ENCODE measurements around the gene KDM8. TPM values are rescaled to one million over a fixed set of nuclear protein-coding genes. Genes with fewer than 3 reads are reported as not detected.
A peak's percentile ranks its signal among the peaks of the same experiment; 100 is the strongest.

The KDM8 gene
- total RNA-seq, 2 experiments from 2014 or later, result 14.8 to 18.2 TPM

DNA sequence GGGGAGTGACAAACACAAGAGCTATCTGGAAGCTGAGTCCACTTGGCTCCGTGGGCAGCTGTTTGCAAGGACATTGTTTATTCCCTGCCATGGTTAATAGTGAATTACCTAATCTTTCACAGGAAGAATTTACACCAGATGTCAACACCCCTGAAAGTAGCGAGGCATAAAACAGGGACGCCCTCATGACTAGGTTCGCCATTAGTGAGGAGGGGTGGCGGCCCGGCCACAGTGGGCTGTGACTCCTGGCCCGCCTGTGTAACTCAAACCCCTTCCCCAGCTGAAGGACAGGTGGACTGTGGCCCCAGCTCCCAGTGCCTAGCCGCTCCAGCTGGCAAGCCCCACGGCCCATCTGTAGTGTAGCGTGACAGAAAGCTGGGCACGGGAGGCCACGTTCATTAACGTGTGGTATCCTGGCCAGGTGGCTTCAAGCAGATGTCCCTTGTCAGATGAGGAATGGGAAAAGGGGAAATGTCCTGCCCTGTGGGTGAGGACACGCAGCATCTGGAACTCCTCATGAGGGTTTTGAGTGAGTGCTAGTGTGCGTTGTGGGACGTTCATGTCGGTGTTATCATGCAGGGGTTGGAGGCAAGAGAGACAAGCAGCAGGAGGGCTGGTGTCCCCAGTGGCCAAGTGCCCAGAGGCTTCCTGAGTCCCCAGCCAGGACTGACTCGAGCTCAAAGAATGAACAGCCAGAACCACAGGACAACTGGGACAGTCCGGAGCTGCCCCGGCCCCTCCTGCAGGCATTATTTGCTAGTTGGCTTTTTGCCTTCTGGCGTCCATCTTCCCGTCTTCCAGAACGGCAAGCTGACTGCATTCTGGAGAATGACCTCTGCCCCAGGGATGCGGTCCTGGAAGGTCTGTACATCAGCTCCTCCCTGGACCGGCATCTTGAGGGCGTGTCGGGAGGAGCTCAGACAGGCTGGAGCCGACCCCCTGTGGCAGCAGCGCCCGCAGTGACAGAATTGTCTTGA lies 19.2 kb downstream of the KDM8 start:
- Mint-ChIP-seq H3K27me3 (no peaks in the 10 kb centered on the region), H3K4me1 (peaks cover 22% of the 10 kb centered on the region), H3K36me3 (peaks cover 8% of the 10 kb centered on the region), H3K4me3 (no peak overlapping the region), H3K27ac (no peak overlapping the region), H3K9me3 (ENCODE audit: low read depth) (no peaks in the 10 kb centered on the region)
- CTCF ChIA-PET, result interaction anchor here (0.7 to 1.9 kb wide), 5 partner anchors 9 to 145 kb away, joined by 3 to 10 read pairs (median 6); no protein-coding TSS in a partner anchor
- no peak for DNase-seq
- ATAC-seq, result no peak

DNA sequence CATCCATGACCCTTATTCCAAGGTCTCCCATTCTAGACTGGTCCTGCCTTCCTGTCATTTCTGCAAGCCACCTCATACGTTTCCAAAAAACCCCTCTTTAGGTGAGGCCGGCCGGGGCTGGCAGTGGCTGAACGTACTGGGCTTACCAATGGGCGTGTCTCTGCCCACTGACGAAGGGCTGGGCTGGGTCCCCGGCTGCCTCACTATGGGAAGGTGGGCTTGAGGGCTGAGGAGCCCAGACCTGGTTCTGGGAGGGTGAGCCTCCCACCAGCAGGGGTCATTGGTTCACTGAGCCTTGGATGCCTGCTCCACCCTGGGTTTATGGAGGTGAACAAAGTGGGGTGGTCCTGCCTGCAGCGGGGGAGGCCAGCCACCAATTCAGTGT lies 19.9 kb downstream of the KDM8 start:
- H3K9me3 Mint-ChIP-seq (ENCODE audit: low read depth), result no peaks in the 10 kb centered on the region
- H3K27me3 Mint-ChIP-seq, result no peaks in the 10 kb centered on the region
- H3K4me3 Mint-ChIP-seq, result no peak overlapping the region
- ATAC-seq (no peak), DNase-seq (no peak)
- peaks cover 8% of the 10 kb centered on the region for H3K36me3 Mint-ChIP-seq
- H3K4me1 Mint-ChIP-seq, result peaks cover 24% of the 10 kb centered on the region
- CTCF ChIA-PET, result no interaction called here
- no peak overlapping the region for H3K27ac Mint-ChIP-seq

DNA sequence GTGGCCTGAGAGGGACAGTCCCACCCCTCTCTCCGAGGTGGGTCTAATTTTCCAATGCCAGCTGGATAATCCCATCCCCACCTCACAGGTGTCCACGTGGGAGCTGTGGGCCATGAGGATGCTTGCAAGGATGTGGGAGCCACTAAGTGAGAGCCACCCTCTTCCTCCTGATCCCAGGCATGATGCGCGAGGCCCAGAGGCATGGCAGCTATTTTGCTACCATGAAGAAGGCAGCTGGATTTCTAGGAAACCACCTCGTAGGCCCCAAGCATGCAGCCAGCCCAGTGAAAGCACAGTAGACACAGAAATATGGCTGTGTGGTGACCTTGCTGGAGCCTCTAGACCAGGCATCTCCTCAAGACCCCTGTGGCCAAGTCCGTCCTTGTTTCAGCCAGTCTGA lies 20.4 kb downstream of the KDM8 start:
- no peak overlapping the region for H3K4me3 Mint-ChIP-seq
- DNase-seq (no peak), ATAC-seq (no peak)
- CTCF ChIA-PET, result interaction anchor here (2.0 kb wide), 1 partner anchor 11 kb away, joined by 13 read pairs; no protein-coding TSS in a partner anchor
- H3K36me3 Mint-ChIP-seq, result peaks cover 8% of the 10 kb centered on the region
- no peaks in the 10 kb centered on the region for H3K27me3 Mint-ChIP-seq
- H3K9me3 Mint-ChIP-seq (ENCODE audit: low read depth), result no peaks in the 10 kb centered on the region
- H3K27ac Mint-ChIP-seq, result no peak overlapping the region
- H3K4me1 Mint-ChIP-seq, result peaks cover 24% of the 10 kb centered on the region

DNA sequence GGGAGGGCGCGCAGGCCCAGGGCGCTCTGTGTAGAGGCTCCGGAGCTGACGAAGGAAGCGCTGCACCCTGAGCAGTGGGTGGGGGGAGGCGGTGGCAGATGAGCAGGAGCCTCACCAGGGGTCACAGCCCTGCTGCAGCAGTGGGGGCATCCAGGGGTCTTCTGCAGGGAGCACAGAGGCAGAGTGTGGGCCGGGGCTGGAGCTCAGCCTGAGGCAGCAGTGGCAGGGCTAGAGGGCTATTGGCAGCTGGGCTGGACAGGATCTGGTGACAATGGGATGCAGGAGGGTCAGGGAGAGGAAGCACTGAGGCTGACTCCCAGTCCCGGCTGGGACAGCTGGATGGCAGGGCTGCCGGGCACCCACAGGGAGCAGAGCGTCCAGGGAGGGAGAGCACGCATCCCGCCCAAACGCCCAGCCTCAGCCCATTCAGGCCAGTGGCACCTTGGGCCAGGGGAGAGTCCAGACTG lies 21.0 kb downstream of the KDM8 start:
- H3K4me1 Mint-ChIP-seq, result peaks cover 28% of the 10 kb centered on the region
- H3K4me3 Mint-ChIP-seq, result no peak overlapping the region
- no peaks in the 10 kb centered on the region for H3K27me3 Mint-ChIP-seq
- H3K27ac Mint-ChIP-seq, result no peak overlapping the region
- peaks cover 8% of the 10 kb centered on the region for H3K36me3 Mint-ChIP-seq
- no peak for ATAC-seq
- no peaks in the 10 kb centered on the region for H3K9me3 Mint-ChIP-seq (ENCODE audit: low read depth)
- CTCF ChIA-PET, result interaction anchor here (1.1 to 8.1 kb wide), 4 partner anchors 11 to 146 kb away, joined by 3 to 64 read pairs (median 10); no protein-coding TSS in a partner anchor
- no peak for DNase-seq

DNA sequence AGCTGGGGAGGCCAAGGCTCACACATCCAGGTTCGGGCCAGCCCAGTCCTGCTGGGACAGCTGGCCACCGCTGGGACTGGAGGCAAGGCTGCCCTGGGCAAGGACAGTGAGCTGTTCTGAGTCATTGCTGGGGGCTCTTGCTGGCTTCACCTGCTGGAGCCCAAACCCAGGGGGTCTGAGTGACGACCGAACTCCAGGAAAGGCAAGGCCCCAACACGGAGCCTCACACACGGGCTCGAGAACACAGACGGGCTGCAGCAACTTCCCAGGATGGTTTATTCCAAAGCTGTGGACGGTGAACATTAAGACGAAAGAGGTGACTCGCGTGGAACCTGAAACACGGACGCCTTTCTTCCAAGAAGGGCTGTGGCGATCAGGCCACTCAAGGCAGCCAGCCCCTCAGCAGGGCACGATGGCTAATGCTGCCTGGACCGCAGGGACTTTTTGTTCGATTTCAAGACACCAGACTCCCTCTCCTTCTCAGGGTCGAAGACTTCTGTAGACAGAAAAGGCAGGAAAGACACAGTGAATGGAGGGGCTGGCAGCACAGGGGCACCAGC lies 21.5 kb downstream of the KDM8 start:
- no peak overlapping the region for H3K27ac Mint-ChIP-seq
- H3K4me3 Mint-ChIP-seq, result no peak overlapping the region
- peaks cover 32% of the 10 kb centered on the region for H3K4me1 Mint-ChIP-seq
- no peaks in the 10 kb centered on the region for H3K9me3 Mint-ChIP-seq (ENCODE audit: low read depth)
- DNase-seq (no peak), ATAC-seq (no peak)
- H3K36me3 Mint-ChIP-seq, result peaks cover 8% of the 10 kb centered on the region
- no peaks in the 10 kb centered on the region for H3K27me3 Mint-ChIP-seq
- CTCF ChIA-PET, result interaction anchor here (1.1 to 8.1 kb wide), 5 partner anchors 10 to 145 kb away, joined by 3 to 64 read pairs (median 13); no protein-coding TSS in a partner anchor

DNA sequence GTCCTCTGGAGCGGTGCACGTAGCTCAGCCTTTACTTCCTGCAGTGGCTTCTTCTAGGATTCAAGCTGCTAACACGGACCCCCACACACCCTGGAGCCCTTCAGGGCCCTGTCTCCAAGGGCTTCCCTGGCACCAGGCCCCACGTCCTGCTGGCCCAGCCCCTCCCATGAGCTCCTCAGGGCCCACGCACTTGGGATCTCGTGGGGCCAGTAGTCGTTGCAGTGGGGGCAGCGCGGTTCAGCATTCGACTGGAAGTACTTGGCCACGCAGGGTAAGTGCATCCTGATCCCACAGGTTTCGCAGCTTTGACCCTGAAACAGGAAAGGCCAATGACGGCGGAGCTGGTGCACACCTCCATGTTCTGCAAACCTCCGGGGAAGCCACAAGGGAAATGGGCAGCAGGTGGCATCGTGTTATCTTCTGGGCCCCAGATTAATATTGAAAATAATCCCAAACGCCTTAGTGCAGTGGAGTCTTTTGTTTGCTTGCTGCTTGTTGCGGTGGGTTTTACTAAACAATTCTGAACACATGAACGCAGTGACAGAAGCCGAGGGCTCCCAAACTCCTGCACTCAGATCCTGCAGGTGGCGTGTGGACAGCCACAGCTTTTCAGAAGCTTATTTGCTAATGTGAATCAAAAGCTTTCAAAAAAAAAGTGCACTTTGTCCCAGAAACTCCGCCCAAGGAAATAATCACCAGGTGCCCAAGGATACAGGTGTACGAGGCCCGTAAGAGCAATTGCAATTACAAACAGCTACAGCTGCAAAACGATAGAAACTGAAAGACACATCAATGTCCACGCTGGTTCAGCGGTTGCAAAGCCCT lies 22.4 kb downstream of the KDM8 start:
- no peak for DNase-seq
- Mint-ChIP-seq H3K27me3 (no peaks in the 10 kb centered on the region), H3K4me3 (no peak overlapping the region), H3K36me3 (peaks cover 11% of the 10 kb centered on the region), H3K4me1 (peaks cover 41% of the 10 kb centered on the region), H3K9me3 (ENCODE audit: low read depth) (no peaks in the 10 kb centered on the region), H3K27ac (peak overlapping the region; percentile 77)
- ATAC-seq, result no peak
- CTCF ChIA-PET, result interaction anchor here (0.9 to 8.1 kb wide), 7 partner anchors 9 to 242 kb away, joined by 3 to 64 read pairs (median 8); no protein-coding TSS in a partner anchor

DNA sequence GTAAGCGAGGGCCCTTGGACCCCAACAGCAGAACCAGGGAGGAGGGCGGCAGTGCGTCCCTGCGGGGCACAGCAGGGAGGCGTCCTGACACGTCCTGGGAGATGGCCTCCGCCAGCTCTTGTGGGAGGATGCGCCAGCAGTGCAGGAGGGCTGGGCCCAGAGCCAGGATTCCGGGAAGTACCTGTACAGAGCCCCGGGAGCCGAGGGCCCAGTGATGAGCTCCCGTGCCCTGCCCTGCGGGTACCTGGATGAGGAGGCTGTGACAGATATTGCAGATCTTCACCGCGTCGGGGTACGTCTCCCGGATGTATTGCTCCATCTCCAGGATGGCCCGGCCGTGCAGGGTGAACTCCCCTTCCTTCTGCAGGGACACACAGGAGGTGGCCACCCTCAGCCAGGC lies 23.1 kb downstream of the KDM8 start:
- Mint-ChIP-seq H3K36me3 (peaks cover 15% of the 10 kb centered on the region), H3K27me3 (no peaks in the 10 kb centered on the region), H3K4me1 (peaks cover 48% of the 10 kb centered on the region), H3K9me3 (ENCODE audit: low read depth) (no peaks in the 10 kb centered on the region), H3K4me3 (no peak overlapping the region), H3K27ac (peak overlapping the region; percentile 77)
- ATAC-seq (no peak), DNase-seq (no peak)
- CTCF ChIA-PET, result interaction anchor here (0.9 to 8.1 kb wide), 5 partner anchors 10 to 241 kb away, joined by 3 to 64 read pairs (median 8); no protein-coding TSS in a partner anchor

DNA sequence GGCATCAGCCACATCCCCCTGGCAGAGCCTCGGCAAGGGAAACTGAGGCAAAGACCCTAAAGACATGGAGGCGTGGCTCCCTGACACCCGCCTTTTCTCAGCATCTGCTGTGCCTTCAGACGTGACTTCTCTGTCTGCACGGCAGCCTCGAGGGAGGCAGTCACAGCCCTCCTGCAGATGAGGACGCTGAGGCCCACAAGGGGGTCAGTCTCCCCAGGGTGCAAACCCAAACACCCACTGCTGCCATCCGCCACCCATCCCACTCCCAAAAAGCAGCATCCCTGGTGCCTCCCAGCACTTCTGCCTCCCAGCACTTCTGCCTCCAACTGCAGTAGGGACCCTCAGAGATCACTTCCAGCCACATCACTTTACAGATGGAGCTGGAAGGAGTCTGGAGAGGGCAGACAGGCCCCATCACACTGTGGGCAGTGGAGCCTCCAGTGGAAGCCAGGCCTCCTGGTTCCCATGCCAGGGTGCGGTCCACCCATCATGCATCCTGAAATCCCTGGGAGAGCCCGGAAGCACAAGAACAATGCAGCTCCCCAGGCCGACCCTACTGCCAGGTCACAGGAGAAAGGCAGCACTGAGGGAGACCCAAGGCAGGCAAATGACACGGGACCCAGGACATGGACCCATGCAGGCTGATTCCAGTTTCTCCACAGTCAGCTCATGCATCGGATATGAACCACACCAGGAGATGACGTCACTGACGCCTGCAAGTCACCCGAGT lies 23.8 kb downstream of the KDM8 start:
- H3K4me1 Mint-ChIP-seq, result peaks cover 55% of the 10 kb centered on the region
- ATAC-seq, result no peak
- H3K36me3 Mint-ChIP-seq, result peaks cover 19% of the 10 kb centered on the region
- H3K4me3 Mint-ChIP-seq, result no peak overlapping the region
- no peak for DNase-seq
- no peaks in the 10 kb centered on the region for H3K9me3 Mint-ChIP-seq (ENCODE audit: low read depth)
- no peaks in the 10 kb centered on the region for H3K27me3 Mint-ChIP-seq
- CTCF ChIA-PET, result interaction anchor here (3.5 to 8.1 kb wide), 2 partner anchors 48 to 141 kb away, joined by 16 to 64 read pairs; no protein-coding TSS in a partner anchor
- H3K27ac Mint-ChIP-seq, result no peak overlapping the region

DNA sequence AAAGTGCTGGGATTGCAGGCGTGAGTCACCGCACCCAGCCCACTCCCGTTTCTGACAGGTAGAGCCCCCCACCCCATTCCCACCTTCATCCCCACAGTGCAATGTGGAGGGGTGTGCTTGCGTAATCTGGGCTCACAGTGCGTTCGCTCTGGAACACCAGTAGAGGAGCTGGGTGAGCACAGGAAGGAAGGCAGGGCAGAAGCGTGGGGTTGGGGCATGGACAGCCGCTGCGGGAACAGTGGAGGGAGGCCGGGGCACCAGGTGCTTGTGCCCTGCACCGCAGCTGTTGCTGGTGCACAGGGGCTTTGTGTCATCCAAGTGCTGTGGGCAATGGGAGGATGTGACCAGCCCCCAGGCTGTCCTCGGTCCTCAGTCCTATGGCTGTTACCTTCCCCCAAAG lies 24.7 kb downstream of the KDM8 start:
- H3K36me3 Mint-ChIP-seq, result peaks cover 24% of the 10 kb centered on the region

DNA sequence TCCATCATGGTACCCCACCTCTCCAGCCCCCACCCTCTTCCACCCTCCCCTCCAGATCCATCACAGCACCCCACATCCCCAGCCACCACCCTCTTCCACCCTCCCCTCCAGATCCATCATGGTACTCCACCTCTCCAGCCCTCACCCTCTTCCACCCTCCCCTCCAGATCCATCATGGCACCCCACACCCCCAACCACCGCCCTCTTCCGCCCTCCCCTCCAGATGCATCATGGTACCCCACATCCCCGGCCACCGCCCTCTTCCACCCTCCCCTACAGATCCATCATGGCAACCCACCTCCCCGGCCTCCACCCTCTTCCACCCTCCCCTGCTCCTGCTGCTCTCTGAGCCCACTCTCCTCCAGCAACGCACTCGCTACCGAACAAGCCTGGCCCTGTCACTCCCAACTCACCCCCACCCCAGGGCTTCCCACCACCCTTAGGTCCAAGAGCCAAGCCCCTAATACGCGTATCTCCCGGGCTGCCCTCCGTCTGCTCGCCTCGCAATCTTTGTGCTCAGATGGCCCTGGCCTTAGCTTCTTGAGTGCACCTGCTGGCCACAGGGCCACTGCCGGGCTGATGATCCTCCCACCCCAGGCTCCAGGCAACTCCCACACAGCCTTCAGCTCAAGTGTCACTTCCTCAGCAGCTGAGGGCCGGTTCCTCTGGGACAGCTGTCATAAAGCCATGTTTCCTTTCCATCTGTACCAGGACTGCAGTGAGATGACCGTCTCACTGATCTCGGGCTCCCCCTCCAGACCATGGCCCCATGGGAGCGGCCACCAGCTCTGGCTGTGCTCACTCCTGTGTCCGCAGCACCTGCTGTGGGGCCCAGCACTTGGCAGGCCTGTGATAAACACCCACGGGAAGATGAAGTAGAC lies 25.5 kb downstream of the KDM8 start:
- DNase-seq, result no peak
- H3K4me1 Mint-ChIP-seq, result peaks cover 71% of the 10 kb centered on the region
- no peak overlapping the region for H3K27ac Mint-ChIP-seq
- no peak overlapping the region for H3K4me3 Mint-ChIP-seq
- peaks cover 28% of the 10 kb centered on the region for H3K36me3 Mint-ChIP-seq
- CTCF ChIA-PET, result interaction anchor here (3.5 to 8.1 kb wide), 3 partner anchors 49 to 139 kb away, joined by 16 to 64 read pairs (median 51); no protein-coding TSS in a partner anchor
- no peaks in the 10 kb centered on the region for H3K9me3 Mint-ChIP-seq (ENCODE audit: low read depth)
- ATAC-seq, result no peak
- H3K27me3 Mint-ChIP-seq, result no peaks in the 10 kb centered on the region

More for the DNA sequence above, 24.7 kb downstream of the KDM8 start:
- DNase-seq (no peak), ATAC-seq (no peak)
- H3K9me3 Mint-ChIP-seq (ENCODE audit: low read depth), result no peaks in the 10 kb centered on the region
- no peak overlapping the region for H3K27ac Mint-ChIP-seq
- H3K4me3 Mint-ChIP-seq, result no peak overlapping the region
- peaks cover 64% of the 10 kb centered on the region for H3K4me1 Mint-ChIP-seq
- H3K27me3 Mint-ChIP-seq, result no peaks in the 10 kb centered on the region
- CTCF ChIA-PET, result interaction anchor here (3.5 to 8.1 kb wide), 2 partner anchors 48 to 140 kb away, joined by 16 to 64 read pairs; no protein-coding TSS in a partner anchor

DNA sequence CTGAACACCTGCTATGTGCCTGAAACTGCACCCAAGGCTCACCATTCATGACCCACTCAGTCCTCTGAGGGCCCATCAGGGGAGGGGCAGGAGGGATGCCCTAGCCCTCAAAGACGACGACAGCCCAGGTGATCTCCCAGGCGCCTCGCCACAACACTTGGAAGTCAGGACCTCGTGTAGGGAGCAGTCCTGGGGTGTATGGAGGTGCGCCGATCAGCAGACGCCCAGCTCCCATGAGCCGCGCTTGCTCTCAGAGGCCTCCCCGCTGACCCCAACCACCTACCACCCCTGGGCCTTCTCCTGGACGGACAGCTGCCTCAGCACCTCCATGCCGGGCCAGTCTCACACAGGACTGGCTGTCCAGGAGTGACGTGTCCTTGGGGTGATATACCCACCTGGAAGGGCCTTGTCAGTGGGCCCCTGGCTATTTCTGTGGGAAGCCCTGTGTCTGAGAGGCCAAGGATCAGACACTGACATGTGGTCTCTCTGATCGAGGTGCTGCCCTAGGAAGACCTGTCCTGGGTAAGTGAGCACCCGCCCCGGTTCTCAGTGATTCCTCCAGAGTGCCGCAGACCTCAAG lies 26.7 kb downstream of the KDM8 start:
- no peak for DNase-seq
- Mint-ChIP-seq H3K9me3 (ENCODE audit: low read depth) (no peaks in the 10 kb centered on the region), H3K4me3 (peak overlapping the region; percentile 29), H3K4me1 (peaks cover 80% of the 10 kb centered on the region), H3K27ac (peak overlapping the region; percentile 84), H3K27me3 (no peaks in the 10 kb centered on the region), H3K36me3 (peaks cover 26% of the 10 kb centered on the region)
- CTCF ChIA-PET, result interaction anchor here (0.8 to 8.1 kb wide), 17 partner anchors 8 to 233 kb away, joined by 3 to 116 read pairs (median 5); partner anchors contain the start of gene KDM8
- no peak for ATAC-seq

Data from activated CD8-positive, alpha-beta memory T cell treated with anti-CD3 and anti-CD28 coated beads, Interleukin-2, amount 10 ng/mL, durations not matched to agents 7 days and 5 days (primary cell).